Measurements from ENCODE around the gene CRADD.

DNA sequence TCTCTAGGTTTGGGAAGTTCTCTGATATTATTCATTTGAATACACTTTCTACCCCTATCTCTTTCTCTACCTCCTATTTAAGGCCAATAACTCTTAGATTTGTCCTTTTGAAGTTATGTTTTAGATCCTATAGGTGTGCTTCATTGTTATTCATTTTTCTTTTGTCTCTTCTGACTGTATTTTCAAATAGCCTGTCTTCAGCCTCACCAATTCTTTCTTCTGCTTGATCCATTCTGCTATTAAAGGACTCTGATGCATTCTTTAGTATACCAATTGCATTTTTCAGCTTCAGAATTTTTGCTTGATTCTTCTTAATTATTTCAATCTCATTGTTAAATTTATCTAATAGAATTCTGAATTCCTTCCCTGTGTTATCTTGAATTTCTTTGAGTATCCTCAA lies 199.2 kb downstream of the CRADD start:
- TF ChIP-seq, protein P1, sequence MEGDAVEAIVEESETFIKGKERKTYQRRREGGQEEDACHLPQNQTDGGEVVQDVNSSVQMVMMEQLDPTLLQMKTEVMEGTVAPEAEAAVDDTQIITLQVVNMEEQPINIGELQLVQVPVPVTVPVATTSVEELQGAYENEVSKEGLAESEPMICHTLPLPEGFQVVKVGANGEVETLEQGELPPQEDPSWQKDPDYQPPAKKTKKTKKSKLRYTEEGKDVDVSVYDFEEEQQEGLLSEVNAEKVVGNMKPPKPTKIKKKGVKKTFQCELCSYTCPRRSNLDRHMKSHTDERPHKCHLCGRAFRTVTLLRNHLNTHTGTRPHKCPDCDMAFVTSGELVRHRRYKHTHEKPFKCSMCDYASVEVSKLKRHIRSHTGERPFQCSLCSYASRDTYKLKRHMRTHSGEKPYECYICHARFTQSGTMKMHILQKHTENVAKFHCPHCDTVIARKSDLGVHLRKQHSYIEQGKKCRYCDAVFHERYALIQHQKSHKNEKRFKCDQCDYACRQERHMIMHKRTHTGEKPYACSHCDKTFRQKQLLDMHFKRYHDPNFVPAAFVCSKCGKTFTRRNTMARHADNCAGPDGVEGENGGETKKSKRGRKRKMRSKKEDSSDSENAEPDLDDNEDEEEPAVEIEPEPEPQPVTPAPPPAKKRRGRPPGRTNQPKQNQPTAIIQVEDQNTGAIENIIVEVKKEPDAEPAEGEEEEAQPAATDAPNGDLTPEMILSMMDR (IDR thresholded peaks at IDR 0.05), result no peak
- TF ChIP-seq POLR2A (IDR thresholded peaks at IDR 0.05), result no peak
- no peak for TF ChIP-seq EP300 (IDR thresholded peaks at IDR 0.05)
